Heart left ventricle (tissue), 13 donors: Measurements from ENCODE around the gene HMG20B.

Experiments
- POLR2A ChIP-seq, 2 donors: fragments of 450-650 bp; IDR thresholded peaks; one replicate each; pipeline ENCODE4 v1.6.1; 2017; ENCODE audit warnings: antibody characterized with exemption in 2 of 2, mild to moderate bottlenecking in 2 of 2, moderate library complexity in 2 of 2
- TF ChIP-seq, protein P1 (sequence below), 12 donors: fragments of 200-600 bp; sonication (generic) in 4 of 12; IDR thresholded peaks; one replicate each; pipeline versions ENCODE4 v1.5.0 to v1.8.0; 2018 to 2022; ENCODE audit warnings: antibody characterized with exemption in 12 of 12, mild to moderate bottlenecking in 5 of 12
- donor health status: ischemic (EF 13 %, LVEDD 7.1; RV severe dilation, severe dysfunction).
- donor health status: DM: no; HTN: yes; CAD: no.
- donor health status: DM: no; HTN: no; CAD: no.
- donor health status: ischemic (EF 25% LVEDD 6.9; RV normal size, moderate dysfunction).
- donor health status: ischemic (EF 25% LVEDD 5.7; RV mildly dilated, moderate dysfunction).
- donor health status: ischemic (EF 35%, LVEDD 5.7; RV mildly dilated, moderate dysfunction).
- donor health status: nonischemic (EF 11% LVEDD 7.7; RV severe dilation, severe dysfunction).
- donor health status: DM: yes; HTN: yes; CAD: no.
- donor health status: PGD.
- donor health status: ischemic (EF 29% LVEDD 5.4; RV normal size, mild dysfunction).
- donor health status: nonischemic (EF 23%, LVEDD 6.1; RV moderate dilation, normal function).

DNA sequence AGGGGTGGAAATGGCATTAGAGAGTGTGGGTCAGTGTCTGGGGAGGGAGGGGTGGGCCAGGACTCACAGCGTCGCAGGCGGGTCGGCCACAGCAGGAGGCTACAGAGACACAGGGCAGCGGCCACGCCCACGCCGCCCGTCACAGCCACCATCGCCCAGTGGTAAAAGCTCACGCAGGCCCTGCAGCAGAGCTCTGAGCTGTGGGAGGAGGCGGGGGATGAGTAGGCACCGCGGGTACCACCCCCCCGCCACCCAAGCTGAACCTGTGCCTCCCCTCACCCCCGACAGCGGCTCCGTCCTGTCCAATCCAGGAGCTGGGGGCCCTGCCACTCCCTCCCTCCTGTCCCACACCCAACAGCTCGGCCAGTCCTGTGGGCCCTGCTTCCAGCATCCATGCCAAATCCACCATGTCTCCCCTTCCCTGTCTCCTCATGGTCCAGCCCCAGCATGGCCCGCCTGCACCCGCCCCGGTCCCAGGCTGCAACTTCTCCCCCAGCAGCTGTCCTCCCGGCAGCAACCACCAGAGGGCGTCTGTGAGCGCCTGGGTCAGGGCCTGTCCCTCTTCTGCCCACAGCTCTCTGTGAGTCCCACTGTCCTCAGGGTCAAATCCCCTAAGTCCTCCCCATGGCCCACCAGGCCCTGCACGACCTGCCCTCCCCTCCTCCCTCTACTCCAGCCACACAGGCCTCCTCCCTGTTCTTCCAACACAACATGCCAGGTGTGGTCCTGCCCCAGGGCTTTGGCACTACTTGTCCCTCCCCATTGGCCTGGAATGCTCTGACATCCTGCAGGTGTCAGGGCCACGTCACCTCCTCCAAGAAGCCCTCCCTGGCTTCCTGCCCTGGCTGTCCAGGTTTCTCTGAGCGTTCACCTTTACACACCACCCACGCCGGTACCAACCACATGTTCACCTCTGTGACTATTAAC is 27.7 kb upstream of the HMG20B start:
- TF ChIP-seq, protein P1, sequence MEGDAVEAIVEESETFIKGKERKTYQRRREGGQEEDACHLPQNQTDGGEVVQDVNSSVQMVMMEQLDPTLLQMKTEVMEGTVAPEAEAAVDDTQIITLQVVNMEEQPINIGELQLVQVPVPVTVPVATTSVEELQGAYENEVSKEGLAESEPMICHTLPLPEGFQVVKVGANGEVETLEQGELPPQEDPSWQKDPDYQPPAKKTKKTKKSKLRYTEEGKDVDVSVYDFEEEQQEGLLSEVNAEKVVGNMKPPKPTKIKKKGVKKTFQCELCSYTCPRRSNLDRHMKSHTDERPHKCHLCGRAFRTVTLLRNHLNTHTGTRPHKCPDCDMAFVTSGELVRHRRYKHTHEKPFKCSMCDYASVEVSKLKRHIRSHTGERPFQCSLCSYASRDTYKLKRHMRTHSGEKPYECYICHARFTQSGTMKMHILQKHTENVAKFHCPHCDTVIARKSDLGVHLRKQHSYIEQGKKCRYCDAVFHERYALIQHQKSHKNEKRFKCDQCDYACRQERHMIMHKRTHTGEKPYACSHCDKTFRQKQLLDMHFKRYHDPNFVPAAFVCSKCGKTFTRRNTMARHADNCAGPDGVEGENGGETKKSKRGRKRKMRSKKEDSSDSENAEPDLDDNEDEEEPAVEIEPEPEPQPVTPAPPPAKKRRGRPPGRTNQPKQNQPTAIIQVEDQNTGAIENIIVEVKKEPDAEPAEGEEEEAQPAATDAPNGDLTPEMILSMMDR (IDR thresholded peaks at IDR 0.05), result peak; percentile 74 to 97 (median 90)
- TF ChIP-seq POLR2A (IDR thresholded peaks at IDR 0.05), result no peak
